Endothelial cell of umbilical vein (primary cell): ENCODE measurements around the gene ERAL1.
"Not testable (repeated sequence)": the region's sequence is repeated elsewhere in the genome, so short reads cannot be mapped to it uniquely, and the experiment has no call there.

Experiments
- EZH2 ChIP-seq: IDR thresholded peaks from 2 replicates; pipeline ENCODE4 v1.6.1; 2012; ENCODE audit warnings: borderline replicate concordance, low read depth, mild to moderate bottlenecking, moderate library complexity, low read length, inconsistent platforms; ENCODE audit not compliant: severe bottlenecking
- POLR2A ChIP-seq: IDR thresholded peaks from 2 replicates; pipeline ENCODE4 v1.6.1; 2012; ENCODE audit warnings: low read depth, mild to moderate bottlenecking, control low read depth, low read length
- POLR2AphosphoS5 ChIP-seq: IDR thresholded peaks from 2 replicates; pipeline ENCODE4 v1.6.1; 2012; ENCODE audit warnings: low read depth, mild to moderate bottlenecking, control low read depth, low read length, moderate library complexity; ENCODE audit not compliant: insufficient read depth
- TF ChIP-seq, protein P1 (sequence below): IDR thresholded peaks from 2 replicates; pipeline ENCODE4 v1.6.1; 2011; ENCODE audit not compliant: insufficient read depth, insufficient read length
- TF ChIP-seq, protein P2 (sequence below), 2 donors: IDR thresholded peaks; 1 replicate in 1 of 2; 2 replicates in 1 of 2; pipeline ENCODE4 v1.5.1; 2011; ENCODE audit warnings: low read length in 2 of 2, mild to moderate bottlenecking in 2 of 2, moderate library complexity in 2 of 2, control low read depth in 1 of 2, inconsistent platforms in 1 of 2, low read depth in 1 of 2; ENCODE audit not compliant: insufficient read depth in 1 of 2; ENCODE audit errors: extremely low read depth in 1 of 2

DNA sequence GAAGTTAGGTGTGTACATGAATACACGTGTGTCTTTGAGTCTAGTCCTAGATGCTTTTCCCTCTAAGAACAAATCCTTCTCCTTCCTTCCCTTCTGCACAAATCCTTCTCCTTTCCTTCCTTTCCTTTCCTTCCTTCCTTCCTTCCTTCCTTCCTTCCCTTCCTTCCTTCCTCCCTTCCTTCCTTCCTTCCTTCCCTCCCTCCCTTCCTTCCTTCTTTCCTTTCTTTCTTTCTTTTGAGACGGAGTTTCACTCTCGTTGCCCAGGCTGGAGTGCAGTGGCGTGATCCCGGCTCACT lies 48.7 kb downstream of the ERAL1 start:
- not testable (repeated sequence) for TF ChIP-seq POLR2A, EZH2, POLR2AphosphoS5
- TF ChIP-seq, protein P1, sequence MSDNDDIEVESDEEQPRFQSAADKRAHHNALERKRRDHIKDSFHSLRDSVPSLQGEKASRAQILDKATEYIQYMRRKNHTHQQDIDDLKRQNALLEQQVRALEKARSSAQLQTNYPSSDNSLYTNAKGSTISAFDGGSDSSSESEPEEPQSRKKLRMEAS: not testable (repeated sequence)
- TF ChIP-seq, protein P2, sequence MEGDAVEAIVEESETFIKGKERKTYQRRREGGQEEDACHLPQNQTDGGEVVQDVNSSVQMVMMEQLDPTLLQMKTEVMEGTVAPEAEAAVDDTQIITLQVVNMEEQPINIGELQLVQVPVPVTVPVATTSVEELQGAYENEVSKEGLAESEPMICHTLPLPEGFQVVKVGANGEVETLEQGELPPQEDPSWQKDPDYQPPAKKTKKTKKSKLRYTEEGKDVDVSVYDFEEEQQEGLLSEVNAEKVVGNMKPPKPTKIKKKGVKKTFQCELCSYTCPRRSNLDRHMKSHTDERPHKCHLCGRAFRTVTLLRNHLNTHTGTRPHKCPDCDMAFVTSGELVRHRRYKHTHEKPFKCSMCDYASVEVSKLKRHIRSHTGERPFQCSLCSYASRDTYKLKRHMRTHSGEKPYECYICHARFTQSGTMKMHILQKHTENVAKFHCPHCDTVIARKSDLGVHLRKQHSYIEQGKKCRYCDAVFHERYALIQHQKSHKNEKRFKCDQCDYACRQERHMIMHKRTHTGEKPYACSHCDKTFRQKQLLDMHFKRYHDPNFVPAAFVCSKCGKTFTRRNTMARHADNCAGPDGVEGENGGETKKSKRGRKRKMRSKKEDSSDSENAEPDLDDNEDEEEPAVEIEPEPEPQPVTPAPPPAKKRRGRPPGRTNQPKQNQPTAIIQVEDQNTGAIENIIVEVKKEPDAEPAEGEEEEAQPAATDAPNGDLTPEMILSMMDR (IDR thresholded peaks at IDR 0.05; ENCODE audit: extremely low read depth in 1 of 2, insufficient read depth in 1 of 2, low read depth in 1 of 2, low read length in 2 of 2): not testable (repeated sequence)
